ENCODE measurements around the gene ACVRL1.

Gene ACVRL1

GRCh38 chr12:51971679-51972421 lies 64.5 kb downstream of the ACVRL1 start:
- DNase-seq = peak; percentile 25

- DNase-seq = no peak
These were observed 65.1 kb downstream of the ACVRL1 start for GRCh38 chr12:51972422-51972812.

- DNase-seq = peak; percentile 64
These were observed 65.6 kb downstream of the ACVRL1 start for GRCh38 chr12:51972849-51973273.

Data from CD4-positive, alpha-beta T cell treated with Interleukin-12 subunit alpha and Interleukin-12 subunit beta, for 1 hour (primary cell).